Body of pancreas (tissue), 4 donors: Measurements from ENCODE around the gene COL9A1. TPM values are rescaled to one million over a fixed set of nuclear protein-coding genes. Genes with fewer than 3 reads are reported as not detected.

Experiments
- ATAC-seq: fragments of 150-250 bp; one replicate; pipeline ENCODE4 v1.9.1; 2016
- DNase-seq, 4 donors: peaks; one replicate each; pipeline ENCODE4 v3.0.0-alpha.2; 2019
- H3K27ac ChIP-seq, 4 donors: fragments of 200-600 bp; sonication (generic); 1 replicate in 3 of 4; 2 replicates in 1 of 4; pipeline versions ENCODE4 v1.5.1 to v1.6.1; 2016 to 2019; ENCODE audit warnings: mild to moderate bottlenecking in 1 of 4, mixed read lengths in 1 of 4, moderate library complexity in 1 of 4
- H3K27me3 ChIP-seq, 2 donors: fragments of 200-600 bp; sonication (generic); one replicate each; pipeline ENCODE4 v1.6.0; 2016; ENCODE audit warnings: mild to moderate bottlenecking in 1 of 2
- H3K36me3 ChIP-seq, 2 donors: fragments of 200-600 bp; sonication (generic); replicated peaks in 1 of 2; 2 replicates each; pipeline ENCODE4 v1.5.1; 2016; ENCODE audit warnings: low read depth in 2 of 2; ENCODE audit not compliant: insufficient read depth in 1 of 2
- H3K4me1 ChIP-seq: fragments of 200-600 bp; sonication (generic); one replicate; pipeline ENCODE4 v1.6.0; 2016
- H3K4me3 ChIP-seq, 2 donors: fragments of 200-600 bp; sonication (generic); 1 replicate in 1 of 2; 2 replicates in 1 of 2; pipeline ENCODE4 v1.5.1; 2016 to 2019
- H3K9me3 ChIP-seq, 3 donors: fragments of 200-600 bp; sonication (generic); 1 replicate in 2 of 3; 2 replicates in 1 of 3; pipeline ENCODE4 v1.5.1; 2016
- CTCF ChIP-seq, 7 experiments: fragments of 450-650 bp in 4 of 7; fragments of 200-600 bp in 3 of 7; sonication (generic) in 3 of 7; IDR thresholded peaks; one replicate each; pipeline ENCODE4 v1.5.1; 2016 to 2019; ENCODE audit warnings: antibody characterized with exemption in 7 of 7
- POLR2A ChIP-seq, 3 donors: fragments of 450-650 bp; IDR thresholded peaks; one replicate each; pipeline ENCODE4 v1.6.1; 2016; ENCODE audit warnings: antibody characterized with exemption in 3 of 3, mild to moderate bottlenecking in 2 of 3
- WGBS, 2 donors: methylation state at CpG; one replicate each; pipeline ENCODE4 v1.1.5; 2017; 5-methylcytosine and 5-hydroxymethylcytosine counted together
- intact Hi-C: fragments of 100-400 bp; cut with DNase I; formaldehyde crosslinking; loops from one replicate; pipeline ENCODE4 v1.15.1; 2023
- total RNA-seq, 2 donors: library from RNA; depleted of rRNA; stranded (reverse); fragments of >200 nt; gene quantifications; one replicate each; pipeline ENCODE4 v1.1.0, GENCODE V29; 2016

Gene COL9A1
- total RNA-seq, 2 donors from 2014 or later, result 0.26 TPM; not detected in 1

GRCh38 chr6:70282919-70283461, 19.9 kb downstream of the COL9A1 start:
- peaks cover 0 to 9% of the 10 kb centered on the region in 2 donors for H3K27me3 ChIP-seq
- intact Hi-C loops, result no loop called here
- DNase-seq, result peak in 1 of 4 donors; percentile 5
- 5 to 13% methylated on average over 13 to 31 of the region's 31 CpGs for WGBS, 2 donors
- no peak overlapping the region for H3K4me3 ChIP-seq
- peak; percentile 40 for ATAC-seq
- no peak for TF ChIP-seq CTCF (IDR thresholded peaks at IDR 0.05)
- TF ChIP-seq POLR2A (IDR thresholded peaks at IDR 0.05), result no peak
- no peak overlapping the region for H3K27ac ChIP-seq
- H3K36me3 ChIP-seq, result no peaks in the 10 kb centered on the region
- no peaks in the 10 kb centered on the region for H3K9me3 ChIP-seq
- peaks cover 22% of the 10 kb centered on the region for H3K4me1 ChIP-seq

DNA sequence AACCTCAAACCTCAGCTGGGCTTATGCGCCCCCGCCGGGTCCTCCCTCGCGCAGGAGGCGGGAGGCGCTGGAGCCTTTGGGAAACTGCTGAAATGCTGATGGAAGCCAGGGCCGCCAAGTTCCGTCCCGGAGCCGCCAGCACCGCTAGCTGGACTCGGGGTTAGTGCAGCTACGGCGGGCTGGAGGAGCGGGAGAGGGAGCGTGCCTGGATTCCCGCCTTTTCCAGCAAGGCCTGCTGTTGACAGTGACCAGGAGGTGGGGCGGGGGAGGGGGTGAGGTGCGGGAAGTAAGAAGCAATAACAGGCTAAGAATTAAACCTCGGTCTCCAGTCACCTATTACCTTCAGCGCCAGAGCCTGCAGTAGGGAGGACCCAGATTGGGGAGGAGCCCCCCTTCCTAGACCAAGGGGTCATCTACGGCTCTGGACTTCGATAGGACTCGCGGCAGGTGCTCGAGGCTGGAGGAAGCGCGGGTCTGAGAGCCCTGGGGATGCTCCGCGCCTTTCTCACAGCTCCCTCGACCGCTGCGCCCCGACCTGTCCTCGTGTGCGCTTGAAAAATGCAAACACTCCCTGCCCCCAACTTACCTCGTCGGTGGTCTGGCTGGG, 20.5 kb downstream of the COL9A1 start:
- intact Hi-C loops, result no loop called here
- peak in 2 of 4 donors; percentile 17 to 25 for DNase-seq
- no peaks in the 10 kb centered on the region for H3K9me3 ChIP-seq
- H3K4me1 ChIP-seq, result peaks cover 22% of the 10 kb centered on the region
- no peaks in the 10 kb centered on the region for H3K36me3 ChIP-seq
- no peak overlapping the region for H3K4me3 ChIP-seq
- no peak overlapping the region for H3K27ac ChIP-seq
- H3K27me3 ChIP-seq, result peaks cover 0 to 9% of the 10 kb centered on the region in 2 donors
- TF ChIP-seq POLR2A (IDR thresholded peaks at IDR 0.05), result no peak
- no peak for TF ChIP-seq CTCF (IDR thresholded peaks at IDR 0.05)
- peak; percentile 20 for ATAC-seq
- 5 to 16% methylated on average over 22 to 39 of the region's 39 CpGs for WGBS, 2 donors

- Histone ChIP-seq H3K9me3 (no peaks in the 10 kb centered on the region), H3K4me3 (no peak overlapping the region), H3K4me1 (peaks cover 22% of the 10 kb centered on the region), H3K27me3 (peaks cover 0 to 9% of the 10 kb centered on the region in 2 donors), H3K27ac (no peak overlapping the region), H3K36me3 (no peaks in the 10 kb centered on the region)
- 41 to 45% methylated on average over 8 of the region's 8 CpGs for WGBS, 2 donors
- DNase-seq (no peak), ATAC-seq (no peak)
- TF ChIP-seq POLR2A (IDR thresholded peaks at IDR 0.05) (no peak), CTCF (IDR thresholded peaks at IDR 0.05) (no peak)
- intact Hi-C loops, result no loop called here
Measured at GRCh38 chr6:70281923-70282311, 21.0 kb downstream of the COL9A1 start.

DNA sequence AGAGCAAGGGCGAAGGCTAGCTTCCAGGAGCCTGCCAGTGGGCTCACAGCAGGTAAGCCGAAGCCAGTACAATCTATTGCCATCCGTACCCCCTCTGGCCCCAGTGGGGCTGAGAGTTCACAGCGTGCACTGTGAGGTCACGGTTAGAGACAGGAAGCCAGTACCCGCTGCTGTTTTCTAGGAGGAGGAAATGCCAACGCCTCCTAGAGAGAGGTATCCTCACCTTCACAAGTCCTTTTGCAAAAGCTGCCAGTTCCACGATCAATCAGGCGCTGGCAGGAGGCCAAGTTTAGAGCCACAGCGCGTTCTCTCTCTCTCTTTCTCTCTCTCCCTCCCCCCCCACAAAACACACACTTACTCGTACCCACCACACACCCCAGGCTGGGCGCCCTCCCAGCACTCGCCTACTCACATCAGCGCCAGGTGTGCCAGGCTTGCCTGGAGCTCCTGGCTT, 22.5 kb downstream of the COL9A1 start:
- Histone ChIP-seq H3K9me3 (no peaks in the 10 kb centered on the region), H3K27me3 (peaks cover 0 to 9% of the 10 kb centered on the region in 2 donors), H3K4me1 (peaks cover 22% of the 10 kb centered on the region), H3K36me3 (no peaks in the 10 kb centered on the region), H3K27ac (peak overlapping the region in 1 of 4 donors; percentile 28), H3K4me3 (no peak overlapping the region)
- DNase-seq (peak; percentile 69 to 73 (median 72)), ATAC-seq (peak; percentile 63)
- no peak for TF ChIP-seq POLR2A (IDR thresholded peaks at IDR 0.05)
- no peak for TF ChIP-seq CTCF (IDR thresholded peaks at IDR 0.05)
- intact Hi-C loops, result no loop called here
- WGBS, 2 donors, result 8 to 17% methylated on average over 15 of the region's 15 CpGs

- TF ChIP-seq POLR2A (IDR thresholded peaks at IDR 0.05), result no peak
- no peak for TF ChIP-seq CTCF (IDR thresholded peaks at IDR 0.05)
- DNase-seq, result peak in 1 of 4 donors; percentile 7
- ATAC-seq, result no peak
- H3K4me3 ChIP-seq, result no peak overlapping the region
- no peaks in the 10 kb centered on the region for H3K9me3 ChIP-seq
- H3K27ac ChIP-seq, result no peak overlapping the region
- WGBS, 2 donors, result 69 to 87% methylated on average over 2 of the region's 2 CpGs
- H3K36me3 ChIP-seq, result no peaks in the 10 kb centered on the region
- H3K27me3 ChIP-seq, result no peaks in the 10 kb centered on the region
- peaks cover 14% of the 10 kb centered on the region for H3K4me1 ChIP-seq
- intact Hi-C loops, result no loop called here
Measured at GRCh38 chr6:70277470-70277869, 25.4 kb downstream of the COL9A1 start.
